H9 (cell line): Measurements from ENCODE around the gene SH3TC1. TPM values are rescaled to one million over a fixed set of nuclear protein-coding genes. Genes with fewer than 3 reads are reported as not detected.

Source experiments
- DNase-seq: peaks from one replicate; pipeline ENCODE4 v3.0.0-alpha.2; 2017
- H2AFZ ChIP-seq: one replicate; pipeline ENCODE4 v1.6.1; 2013; ENCODE audit warnings: mild to moderate bottlenecking, low read length, control low read depth, moderate library complexity
- H2AK5ac ChIP-seq: 2 replicates; pipeline ENCODE4 v1.6.1; 2013; ENCODE audit warnings: low read length, control low read depth, mixed read lengths; ENCODE audit not compliant: insufficient read length
- H2BK120ac ChIP-seq: one replicate; pipeline ENCODE4 v1.6.1; 2013; ENCODE audit warnings: low read depth, mild to moderate bottlenecking, low read length, control low read depth, inconsistent platforms; ENCODE audit not compliant: poor library complexity, severe bottlenecking
- H2BK12ac ChIP-seq: 2 replicates; pipeline ENCODE4 v1.6.1; 2013; ENCODE audit warnings: low read length, control low read depth, mixed read lengths, low read depth; ENCODE audit not compliant: insufficient read length
- H2BK15ac ChIP-seq: 2 replicates; pipeline ENCODE4 v1.6.1; 2013; ENCODE audit warnings: low read depth, low read length, control low read depth
- H2BK20ac ChIP-seq: one replicate; pipeline ENCODE4 v1.6.1; 2013; ENCODE audit warnings: low read depth, mild to moderate bottlenecking, low read length, control low read depth, inconsistent platforms; ENCODE audit not compliant: poor library complexity, severe bottlenecking
- H2BK5ac ChIP-seq: 2 replicates; pipeline ENCODE4 v1.6.1; 2013; ENCODE audit warnings: low read length, control low read depth, mixed read lengths; ENCODE audit not compliant: insufficient read length
- H3K14ac ChIP-seq: 2 replicates; pipeline ENCODE4 v1.6.1; 2013; ENCODE audit warnings: low read length, control low read depth; ENCODE audit not compliant: insufficient read depth
- H3K18ac ChIP-seq: 2 replicates; pipeline ENCODE4 v1.6.1; 2013; ENCODE audit warnings: low read depth, mild to moderate bottlenecking, mixed read lengths, low read length, control low read depth; ENCODE audit not compliant: insufficient read length
- H3K23ac ChIP-seq: 2 replicates; pipeline ENCODE4 v1.6.1; 2013; ENCODE audit warnings: low read length, control low read depth, mixed read lengths, low read depth; ENCODE audit not compliant: insufficient read length
- H3K23me2 ChIP-seq: 2 replicates; pipeline ENCODE4 v1.6.1; 2013; ENCODE audit warnings: low read depth, mild to moderate bottlenecking, mixed read lengths, low read length, control low read depth; ENCODE audit not compliant: insufficient read length, poor library complexity, severe bottlenecking
- H3K27ac ChIP-seq: 2 replicates; pipeline ENCODE4 v1.5.1; 2013; ENCODE audit warnings: low read length, control low read depth, mixed read lengths, low read depth; ENCODE audit not compliant: insufficient read length
- H3K27me3 ChIP-seq: 2 replicates; pipeline ENCODE4 v1.6.1; 2013; ENCODE audit warnings: low read length, control low read depth, inconsistent platforms; ENCODE audit not compliant: insufficient read depth
- H3K4ac ChIP-seq: 2 replicates; pipeline ENCODE4 v1.6.1; 2013; ENCODE audit warnings: low read depth, mild to moderate bottlenecking, control low read depth, inconsistent platforms, low read length, moderate library complexity
- H3K4me1 ChIP-seq: 2 replicates; pipeline ENCODE4 v1.6.1; 2013; ENCODE audit warnings: low read length, control low read depth, inconsistent platforms; ENCODE audit not compliant: insufficient read depth
- H3K4me2 ChIP-seq: 2 replicates; pipeline ENCODE4 v1.6.1; 2013; ENCODE audit warnings: low read length, control low read depth, mixed read lengths; ENCODE audit not compliant: insufficient read length, insufficient read depth
- H3K56ac ChIP-seq: 2 replicates; pipeline ENCODE4 v1.6.1; 2013; ENCODE audit warnings: low read depth, mild to moderate bottlenecking, mixed read lengths, low read length, control low read depth; ENCODE audit not compliant: insufficient read length
- H3K79me1 ChIP-seq: 2 replicates; pipeline ENCODE4 v1.6.1; 2013; ENCODE audit warnings: low read depth, mild to moderate bottlenecking, moderate library complexity, low read length, control low read depth, inconsistent platforms; ENCODE audit not compliant: insufficient read depth, poor library complexity, severe bottlenecking
- H3K79me2 ChIP-seq: 2 replicates; pipeline ENCODE4 v1.6.1; 2013; ENCODE audit warnings: low read length, control low read depth, inconsistent platforms; ENCODE audit not compliant: insufficient read depth
- H3K9ac ChIP-seq: 2 replicates; pipeline ENCODE4 v1.6.1; 2013; ENCODE audit warnings: low read length, control low read depth, mixed read lengths; ENCODE audit not compliant: insufficient read length; ENCODE audit errors: extremely low read depth
- H3K9me3 ChIP-seq: one replicate; pipeline ENCODE4 v1.6.1; 2013; ENCODE audit warnings: low read depth, low read length, inconsistent platforms; ENCODE audit not compliant: control insufficient read depth
- H3T11ph ChIP-seq: one replicate; pipeline ENCODE4 v1.6.1; 2013; ENCODE audit warnings: mild to moderate bottlenecking, low read length, control low read depth, inconsistent platforms
- H4K20me1 ChIP-seq: one replicate; pipeline ENCODE4 v1.6.1; 2013; ENCODE audit not compliant: control insufficient read depth, insufficient read length, insufficient read depth
- H4K5ac ChIP-seq: 2 replicates; pipeline ENCODE4 v1.6.1; 2013; ENCODE audit warnings: low read depth, mild to moderate bottlenecking, mixed read lengths, low read length, control low read depth; ENCODE audit not compliant: insufficient read length
- H4K8ac ChIP-seq: replicated peaks from 2 replicates; pipeline ENCODE4 v1.6.1; 2013; ENCODE audit warnings: low read length, control low read depth, mixed read lengths, low read depth; ENCODE audit not compliant: insufficient read length
- H4K91ac ChIP-seq: 2 replicates; pipeline ENCODE4 v1.6.1; 2013; ENCODE audit warnings: low read depth, mild to moderate bottlenecking, moderate library complexity, mixed read lengths, low read length, control low read depth; ENCODE audit not compliant: insufficient read length
- H3K27ac Mint-ChIP-seq, 3 experiments: 2 replicates in 2 of 3; 3 replicates in 1 of 3; pipeline ENCODE4 v1.8.0; 2020 to 2021; ENCODE audit warnings: mixed read lengths in 3 of 3, mild to moderate bottlenecking in 1 of 3, moderate library complexity in 1 of 3
- H3K27me3 Mint-ChIP-seq: 2 replicates; pipeline ENCODE4 v1.8.0; 2021; ENCODE audit warnings: low read depth, mild to moderate bottlenecking, moderate library complexity, mixed read lengths
- H3K36me3 Mint-ChIP-seq, 3 experiments: 2 replicates in 2 of 3; 3 replicates in 1 of 3; pipeline ENCODE4 v1.8.0; 2020 to 2021; ENCODE audit warnings: low read depth in 3 of 3, mixed read lengths in 3 of 3; ENCODE audit not compliant: insufficient read depth in 1 of 3
- H3K4me1 Mint-ChIP-seq, 2 experiments: 2 replicates each; pipeline ENCODE4 v1.8.0; 2020; ENCODE audit warnings: mixed read lengths in 2 of 2
- H3K4me3 Mint-ChIP-seq, 2 experiments: 2 replicates in 1 of 2; 3 replicates in 1 of 2; pipeline ENCODE4 v1.8.0; 2020 to 2021; ENCODE audit warnings: mild to moderate bottlenecking in 2 of 2, mixed read lengths in 2 of 2, moderate library complexity in 1 of 2
- H3K9me3 Mint-ChIP-seq, 2 experiments: 2 replicates in 1 of 2; 3 replicates in 1 of 2; pipeline ENCODE4 v1.8.0; 2020; ENCODE audit warnings: mild to moderate bottlenecking in 2 of 2, mixed read lengths in 2 of 2, moderate library complexity in 1 of 2
- WGBS: extraction: QIAGEN DNeasy Blood & Tissue Kit; methylation state at CpG from one replicate; pipeline ENCODE4 v1.1.7; 2013; ENCODE audit warnings: missing lambda C conversion rate, low lambda C conversion rate, mixed read lengths; ENCODE audit not compliant: insufficient read length; ENCODE audit errors: extremely low coverage; 5-methylcytosine and 5-hydroxymethylcytosine counted together
- total RNA-seq: library from RNA; stranded (reverse); gene quantifications from 2 replicates; pipeline ENCODE4 v1.2.1, GENCODE V29; 2021
- TF ChIP-seq, protein P1 (sequence below): fragments of 200-600 bp; sonication (generic); conservative IDR thresholded peaks from 3 replicates; pipeline ENCODE4 v1.8.0; 2021; ENCODE audit warnings: antibody characterized with exemption, mild to moderate bottlenecking

SH3TC1 gene
- total RNA-seq, 1 experiment from 2014 or later, result 0.74 TPM

DNA sequence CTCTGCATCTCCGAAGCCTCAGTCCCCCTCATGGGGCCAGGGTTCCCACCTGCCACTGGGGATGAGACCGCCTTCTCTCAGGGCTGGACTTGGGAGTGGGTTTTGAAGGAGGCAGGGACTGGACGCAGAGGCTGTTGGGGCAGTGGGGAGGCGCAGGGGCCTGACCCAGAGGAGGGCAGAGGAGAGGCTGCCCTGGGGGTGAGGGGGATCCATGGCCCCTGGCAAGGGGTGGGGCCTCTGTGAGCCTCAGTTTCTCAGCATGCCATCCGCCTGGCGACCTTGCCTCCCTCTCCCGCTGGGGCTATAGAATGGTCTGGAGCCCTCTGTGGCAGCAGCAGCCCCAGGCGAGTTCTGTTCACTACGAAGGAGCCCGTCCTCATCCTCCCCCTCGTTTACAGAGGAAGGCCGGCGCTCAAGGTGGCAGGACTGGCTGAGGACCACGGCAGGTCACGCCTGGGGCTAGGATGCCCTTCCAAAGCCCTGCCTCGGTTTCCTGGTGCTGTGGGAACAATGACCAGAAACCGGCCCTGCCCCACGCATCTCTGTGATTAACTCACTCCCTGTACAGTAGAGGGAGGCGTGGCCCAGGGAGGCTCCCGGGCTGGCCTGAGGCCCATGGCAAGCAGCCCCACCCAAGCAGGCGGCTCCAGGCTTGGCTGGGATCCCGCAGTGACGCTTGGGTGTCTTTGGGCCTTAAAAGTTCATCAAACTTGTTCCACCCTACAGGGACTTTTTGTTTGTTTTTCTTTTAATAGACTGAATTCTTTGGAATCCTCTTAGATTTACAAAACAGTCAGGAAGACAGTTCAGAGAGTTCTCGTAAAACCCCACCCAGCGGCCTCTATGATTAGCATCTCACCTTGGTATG is 16.0 kb upstream of the SH3TC1 start:
- Histone ChIP-seq H4K5ac (no peak overlapping the region), H3K56ac (no peak overlapping the region), H2BK120ac (no peak overlapping the region), H2AK5ac (no peak overlapping the region), H3K27me3 (no peaks in the 10 kb centered on the region), H2BK12ac (no peak overlapping the region), H3K14ac (no peak overlapping the region), H3K4ac (no peak overlapping the region), H3K23me2 (no peaks in the 10 kb centered on the region), H4K20me1 (no peaks in the 10 kb centered on the region), H3K4me2 (no peak overlapping the region), H2BK5ac (no peak overlapping the region), H3K79me2 (no peaks in the 10 kb centered on the region), H3K4me1 (no peaks in the 10 kb centered on the region), H4K8ac (no peak overlapping the region), H3K23ac (no peak overlapping the region), H2BK15ac (no peak overlapping the region), H3K9me3 (no peaks in the 10 kb centered on the region), H2AFZ (no peak overlapping the region), H4K91ac (no peak overlapping the region), H3K18ac (no peak overlapping the region), H3K27ac (no peak overlapping the region), H3T11ph (no peak overlapping the region), H3K79me1 (no peaks in the 10 kb centered on the region), H3K9ac (no peak overlapping the region), H2BK20ac (no peak overlapping the region)
- Mint-ChIP-seq H3K36me3 (no peaks in the 10 kb centered on the region), H3K27ac (no peak overlapping the region), H3K9me3 (peaks cover 4% of the 10 kb centered on the region in 2 experiments; a peak in 2 of 5 replicates), H3K4me1 (peaks cover 4 to 5% of the 10 kb centered on the region in 2 experiments; a peak in 2 of 4 replicates), H3K27me3 (peaks cover 2% of the 10 kb centered on the region; the same call in 1 of the 2 replicates), H3K4me3 (no peak overlapping the region)
- TF ChIP-seq, protein P1, sequence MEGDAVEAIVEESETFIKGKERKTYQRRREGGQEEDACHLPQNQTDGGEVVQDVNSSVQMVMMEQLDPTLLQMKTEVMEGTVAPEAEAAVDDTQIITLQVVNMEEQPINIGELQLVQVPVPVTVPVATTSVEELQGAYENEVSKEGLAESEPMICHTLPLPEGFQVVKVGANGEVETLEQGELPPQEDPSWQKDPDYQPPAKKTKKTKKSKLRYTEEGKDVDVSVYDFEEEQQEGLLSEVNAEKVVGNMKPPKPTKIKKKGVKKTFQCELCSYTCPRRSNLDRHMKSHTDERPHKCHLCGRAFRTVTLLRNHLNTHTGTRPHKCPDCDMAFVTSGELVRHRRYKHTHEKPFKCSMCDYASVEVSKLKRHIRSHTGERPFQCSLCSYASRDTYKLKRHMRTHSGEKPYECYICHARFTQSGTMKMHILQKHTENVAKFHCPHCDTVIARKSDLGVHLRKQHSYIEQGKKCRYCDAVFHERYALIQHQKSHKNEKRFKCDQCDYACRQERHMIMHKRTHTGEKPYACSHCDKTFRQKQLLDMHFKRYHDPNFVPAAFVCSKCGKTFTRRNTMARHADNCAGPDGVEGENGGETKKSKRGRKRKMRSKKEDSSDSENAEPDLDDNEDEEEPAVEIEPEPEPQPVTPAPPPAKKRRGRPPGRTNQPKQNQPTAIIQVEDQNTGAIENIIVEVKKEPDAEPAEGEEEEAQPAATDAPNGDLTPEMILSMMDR, result no peak
- WGBS, result no CpG with 5 or more reads among the region's 25 CpGs
- DNase-seq, result no peak
